GM18517 (cell line): ENCODE results near the gene CLTRN.
"Not testable (repeated sequence)": the region's sequence is repeated elsewhere in the genome, so short reads cannot be mapped to it uniquely, and the experiment has no call there.

Experiments used
- ATAC-seq: cut with Tn5 transposase; IDR thresholded peaks from one replicate; pipeline ENCODE4 v1.9.1; 2021; ENCODE audit warnings: mild to moderate bottlenecking, moderate library complexity; ENCODE audit not compliant: unreplicated experiment

CLTRN gene, protein sequence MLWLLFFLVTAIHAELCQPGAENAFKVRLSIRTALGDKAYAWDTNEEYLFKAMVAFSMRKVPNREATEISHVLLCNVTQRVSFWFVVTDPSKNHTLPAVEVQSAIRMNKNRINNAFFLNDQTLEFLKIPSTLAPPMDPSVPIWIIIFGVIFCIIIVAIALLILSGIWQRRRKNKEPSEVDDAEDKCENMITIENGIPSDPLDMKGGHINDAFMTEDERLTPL

GRCh38 chrX:15664487-15665444, at the start of gene CLTRN:
Gene CLTRN (minus strand): TSS chrX:15664805. CDS start chrX:15664775, 30 bp downstream.
- no peak for ATAC-seq

GRCh38 chrX:15704273-15704672, 39.7 kb upstream of the CLTRN start:
- ATAC-seq = not testable (repeated sequence)

GRCh38 chrX:15703809-15704208, 39.2 kb upstream of the CLTRN start:
- not testable (repeated sequence) for ATAC-seq

DNA sequence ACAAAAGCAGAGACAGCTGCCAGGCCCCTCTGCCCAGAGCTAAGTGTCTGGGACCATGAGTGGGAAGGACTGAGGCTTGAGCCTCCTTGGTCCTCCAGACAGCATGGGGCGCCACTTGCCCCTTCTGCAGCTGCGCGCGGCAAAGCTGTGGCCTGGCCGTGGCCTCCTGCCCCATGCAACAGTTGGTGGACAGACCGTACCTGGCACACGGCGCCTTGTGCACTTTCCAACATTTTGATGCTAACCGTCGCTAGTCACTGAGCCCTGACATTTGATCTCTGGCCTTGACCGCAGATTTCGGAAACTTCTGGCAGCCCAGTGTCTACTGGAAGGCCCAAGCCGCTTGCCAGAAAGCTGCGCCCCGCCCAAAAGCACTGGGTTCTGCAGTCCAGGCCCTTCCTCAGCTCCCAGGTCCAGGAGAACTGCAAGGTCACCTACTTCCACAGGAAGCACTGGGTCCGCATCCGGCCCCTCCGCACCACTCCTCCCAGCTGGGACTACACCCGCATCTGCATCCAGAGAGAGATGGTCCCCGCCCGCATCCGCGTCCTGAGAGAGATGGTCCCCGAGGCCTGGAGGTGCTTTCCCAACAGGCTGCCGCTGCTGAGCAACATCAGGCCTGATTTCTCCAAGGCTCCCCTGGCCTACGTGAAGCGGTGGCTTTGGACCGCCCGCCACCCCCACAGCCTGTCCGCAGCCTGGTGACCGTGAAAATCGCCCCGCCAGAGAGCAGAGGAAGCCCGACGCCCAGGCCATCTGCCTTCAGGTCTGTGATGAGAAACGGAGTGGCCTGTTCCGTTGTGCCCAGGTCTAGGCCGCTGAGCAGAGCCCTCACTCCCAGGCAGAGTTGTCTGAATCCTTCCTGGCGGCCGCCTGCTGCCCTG, 38.1 kb upstream of the CLTRN start:
- ATAC-seq = no peak

GRCh38 chrX:15696516-15696915, 31.9 kb upstream of the CLTRN start:
- no peak for ATAC-seq

GRCh38 chrX:15694941-15695451, 30.4 kb upstream of the CLTRN start:
- ATAC-seq = no peak

- peak; percentile 92 for ATAC-seq
Observed at GRCh38 chrX:15686818-15687685, 22.4 kb upstream of the CLTRN start.

DNA sequence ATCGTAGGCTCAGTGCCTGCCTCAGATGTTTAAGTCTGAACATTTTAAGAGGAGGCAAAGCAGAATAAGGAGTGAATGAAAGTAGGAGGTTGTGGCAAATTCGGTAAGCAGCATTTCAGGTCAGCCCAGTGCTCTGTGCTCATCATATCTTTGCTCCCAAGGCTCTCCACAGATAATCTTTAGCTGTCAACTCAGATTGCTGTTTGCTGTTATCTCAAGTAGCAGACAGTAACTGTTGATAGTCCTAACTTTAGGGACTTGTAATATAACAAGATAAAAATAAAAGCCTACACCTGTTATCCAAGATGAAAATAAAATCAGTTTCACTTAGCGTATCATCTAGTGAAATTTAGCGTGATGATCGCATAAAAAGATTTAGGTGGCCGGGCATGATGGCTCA, 18.6 kb upstream of the CLTRN start:
- ATAC-seq = no peak

- no peak for ATAC-seq
Observed at GRCh38 chrX:15681433-15681832, 16.8 kb upstream of the CLTRN start.

GRCh38 chrX:15680401-15680800, 15.8 kb upstream of the CLTRN start:
- no peak for ATAC-seq

DNA sequence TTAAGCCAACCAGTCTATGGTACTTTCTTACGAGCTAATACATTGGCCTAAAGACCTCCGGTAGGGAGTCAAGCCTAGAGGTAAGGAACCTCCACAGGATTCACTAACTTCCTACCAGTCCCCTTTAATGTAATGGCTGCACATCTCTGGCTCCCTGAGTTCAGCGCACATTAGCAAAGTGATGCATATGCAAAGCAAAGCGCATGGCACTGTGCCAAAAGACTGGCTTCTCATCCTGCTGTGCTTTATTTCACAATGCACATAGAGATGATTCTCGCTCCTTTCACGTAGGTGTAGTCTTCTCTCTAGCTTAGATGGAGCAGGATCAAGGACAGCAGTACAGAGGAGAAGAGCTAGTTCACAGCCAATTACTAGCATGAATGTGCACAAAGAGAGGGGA, 14.6 kb upstream of the CLTRN start:
- ATAC-seq = no peak

- no peak for ATAC-seq
Observed at GRCh38 chrX:15678339-15678738, 13.7 kb upstream of the CLTRN start.

GRCh38 chrX:15676886-15677285, 12.3 kb upstream of the CLTRN start:
- ATAC-seq = no peak

GRCh38 chrX:15675490-15675921, 10.9 kb upstream of the CLTRN start:
- peak; percentile 72 for ATAC-seq

GRCh38 chrX:15674841-15675489, 10.4 kb upstream of the CLTRN start:
- ATAC-seq = peak; percentile 85

- ATAC-seq = peak; percentile 0
Observed at GRCh38 chrX:15674514-15674840, 9.9 kb upstream of the CLTRN start.

- ATAC-seq = no peak
Observed at GRCh38 chrX:15673970-15674369, 9.4 kb upstream of the CLTRN start.

GRCh38 chrX:15672881-15673280, 8.3 kb upstream of the CLTRN start:
- no peak for ATAC-seq

GRCh38 chrX:15663439-15663838, 1.2 kb downstream of the CLTRN start:
- no peak for ATAC-seq
